ENCODE measurements around the gene ARHGEF37. TPM values are rescaled to one million over a fixed set of nuclear protein-coding genes. Genes with fewer than 3 reads are reported as not detected.

ARHGEF37 gene
- total RNA-seq, 2 experiments from 2014 or later: 1.4 TPM; not detected in 1

- Histone ChIP-seq H3K9me2 (ENCODE audit: insufficient read depth, low read length) (no peaks in the 10 kb centered on the region), H3K4me1 (ENCODE audit: insufficient read depth, low read length, poor library complexity, severe bottlenecking) (peaks cover 32% of the 10 kb centered on the region), H4K20me1 (ENCODE audit: insufficient read depth, low read length) (peaks cover 16% of the 10 kb centered on the region; the same call in 1 of the 2 replicates), H3K4me2 (ENCODE audit: low read length) (peak within 1 kb of the TSS; percentile 88), H3K9me3 (ENCODE audit: low read length) (no peaks in the 10 kb centered on the region), H3K36me3 (ENCODE audit: insufficient read depth, low read length) (peaks cover 45% of the 10 kb centered on the region), H3K79me2 (ENCODE audit: insufficient read depth, low read depth, low read length) (peaks cover 57% of the 10 kb centered on the region), H3K27ac (ENCODE audit: low read depth, low read length, poor library complexity, severe bottlenecking) (peak within 1 kb of the TSS; percentile 83), H3K4me3 (ENCODE audit: low read depth, low read length, poor library complexity, severe bottlenecking) (peak within 1 kb of the TSS; percentile 98), H2AFZ (ENCODE audit: low read length) (peak within 1 kb of the TSS; percentile 59)
- intact Hi-C loops (cut with micrococcal nuclease; ENCODE audit: unreplicated experiment): loop anchor here (1.0 to 5.0 kb wide), 4 partner anchors 67 to 719 kb away; partner anchors contain the start of genes GRPEL2, HMGXB3 and TIGD6
- ChIA-PET POLR2A (interaction anchor here (0.5 to 3.1 kb wide), 12 partner anchors 9 to 209 kb away, joined by 3 to 14 read pairs (median 4); partner anchors contain the start of gene GRPEL2), CTCF (ENCODE audit: unreplicated experiment) (interaction anchor here (0.6 kb wide), 1 partner anchor 28 kb away, joined by 3 read pairs; no protein-coding TSS in a partner anchor)
- BruUV-seq (replicated peaks): no TSS peak
- peak; percentile 99 for DNase-seq (ENCODE audit: low spot score)
- TF ChIP-seq EZH2phosphoT487 (IDR thresholded peaks at IDR 0.05; ENCODE audit: borderline replicate concordance, low read depth, low read length): no peak
- TF ChIP-seq, protein P1, sequence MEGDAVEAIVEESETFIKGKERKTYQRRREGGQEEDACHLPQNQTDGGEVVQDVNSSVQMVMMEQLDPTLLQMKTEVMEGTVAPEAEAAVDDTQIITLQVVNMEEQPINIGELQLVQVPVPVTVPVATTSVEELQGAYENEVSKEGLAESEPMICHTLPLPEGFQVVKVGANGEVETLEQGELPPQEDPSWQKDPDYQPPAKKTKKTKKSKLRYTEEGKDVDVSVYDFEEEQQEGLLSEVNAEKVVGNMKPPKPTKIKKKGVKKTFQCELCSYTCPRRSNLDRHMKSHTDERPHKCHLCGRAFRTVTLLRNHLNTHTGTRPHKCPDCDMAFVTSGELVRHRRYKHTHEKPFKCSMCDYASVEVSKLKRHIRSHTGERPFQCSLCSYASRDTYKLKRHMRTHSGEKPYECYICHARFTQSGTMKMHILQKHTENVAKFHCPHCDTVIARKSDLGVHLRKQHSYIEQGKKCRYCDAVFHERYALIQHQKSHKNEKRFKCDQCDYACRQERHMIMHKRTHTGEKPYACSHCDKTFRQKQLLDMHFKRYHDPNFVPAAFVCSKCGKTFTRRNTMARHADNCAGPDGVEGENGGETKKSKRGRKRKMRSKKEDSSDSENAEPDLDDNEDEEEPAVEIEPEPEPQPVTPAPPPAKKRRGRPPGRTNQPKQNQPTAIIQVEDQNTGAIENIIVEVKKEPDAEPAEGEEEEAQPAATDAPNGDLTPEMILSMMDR (conservative IDR thresholded peaks at IDR 0.05; ENCODE audit: low read length): peak; percentile 92
Observed at GRCh38 chr5:149551227-149552037, 29.9 kb upstream of the ARHGEF37 start, which contains the start of gene CSNK1A1. Gene CSNK1A1, minus strand, starts transcription at chr5:149551439. Its CDS starts 475 bp downstream, at chr5:149550964.

DNA sequence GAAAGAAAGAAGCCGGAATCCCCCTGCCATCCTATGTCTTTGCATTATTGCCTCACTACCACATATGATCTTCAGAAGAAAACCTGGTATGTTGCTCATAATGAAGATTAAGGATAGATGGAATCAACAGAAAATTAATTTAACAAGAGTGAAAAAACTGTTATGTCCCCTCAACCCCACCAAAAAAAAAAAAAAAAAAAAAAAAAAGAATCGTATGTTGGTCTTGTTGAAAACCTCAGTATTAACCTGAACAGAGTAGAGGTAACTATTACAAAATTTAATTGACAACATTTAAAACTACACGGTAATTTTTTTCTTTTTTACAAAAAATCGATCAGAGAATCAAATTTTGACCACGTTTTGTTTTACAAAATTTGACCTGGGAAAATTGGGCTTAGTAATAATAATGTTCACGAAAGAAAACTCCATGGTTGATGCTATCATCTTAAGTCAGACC is 29.2 kb upstream of the ARHGEF37 start:
- ChIA-PET CTCF (ENCODE audit: unreplicated experiment) (no interaction called here), POLR2A (interaction anchor here (0.7 to 3.1 kb wide), 14 partner anchors 9 to 210 kb away, joined by 3 to 14 read pairs (median 4); partner anchors contain the start of gene GRPEL2)
- Histone ChIP-seq H2AFZ (ENCODE audit: low read length) (peak overlapping the region; percentile 59; the same call in 1 of the 2 replicates), H3K4me1 (ENCODE audit: insufficient read depth, low read length, poor library complexity, severe bottlenecking) (peaks cover 28% of the 10 kb centered on the region), H3K79me2 (ENCODE audit: insufficient read depth, low read depth, low read length) (peaks cover 51% of the 10 kb centered on the region), H3K27ac (ENCODE audit: low read depth, low read length, poor library complexity, severe bottlenecking) (peak overlapping the region; percentile 83), H3K9me3 (ENCODE audit: low read length) (no peaks in the 10 kb centered on the region), H3K9me2 (ENCODE audit: insufficient read depth, low read length) (no peaks in the 10 kb centered on the region), H3K36me3 (ENCODE audit: insufficient read depth, low read length) (peaks cover 39% of the 10 kb centered on the region), H3K4me3 (ENCODE audit: low read depth, low read length, poor library complexity, severe bottlenecking) (peak overlapping the region; percentile 98), H3K4me2 (ENCODE audit: low read length) (peak overlapping the region; percentile 84), H4K20me1 (ENCODE audit: insufficient read depth, low read length) (peaks cover 14% of the 10 kb centered on the region; the same call in 1 of the 2 replicates)
- intact Hi-C loops (cut with micrococcal nuclease; ENCODE audit: unreplicated experiment): loop anchor here (5.0 kb wide), 3 partner anchors 205 to 720 kb away; partner anchors contain the start of genes GRPEL2, HMGXB3 and TIGD6
- BruUV-seq (replicated peaks): TSS peak; percentile 90
- DNase-seq (ENCODE audit: low spot score): no peak
- TF ChIP-seq, protein P1 (conservative IDR thresholded peaks at IDR 0.05; ENCODE audit: low read length): peak; percentile 45; the same call in 1 of the 2 replicates
- TF ChIP-seq EZH2phosphoT487 (IDR thresholded peaks at IDR 0.05; ENCODE audit: borderline replicate concordance, low read depth, low read length): no peak

Data from OCI-LY7 (cell line).